Measurements from ENCODE around the gene HDAC5. TPM values are rescaled to one million over a fixed set of nuclear protein-coding genes. Genes with fewer than 3 reads are reported as not detected.

The HDAC5 gene
- total and polyA plus RNA-seq, 2 donors (not counting 1 experiment from before 2014, with no cell fraction given): 31.3 to 125 TPM

DNA sequence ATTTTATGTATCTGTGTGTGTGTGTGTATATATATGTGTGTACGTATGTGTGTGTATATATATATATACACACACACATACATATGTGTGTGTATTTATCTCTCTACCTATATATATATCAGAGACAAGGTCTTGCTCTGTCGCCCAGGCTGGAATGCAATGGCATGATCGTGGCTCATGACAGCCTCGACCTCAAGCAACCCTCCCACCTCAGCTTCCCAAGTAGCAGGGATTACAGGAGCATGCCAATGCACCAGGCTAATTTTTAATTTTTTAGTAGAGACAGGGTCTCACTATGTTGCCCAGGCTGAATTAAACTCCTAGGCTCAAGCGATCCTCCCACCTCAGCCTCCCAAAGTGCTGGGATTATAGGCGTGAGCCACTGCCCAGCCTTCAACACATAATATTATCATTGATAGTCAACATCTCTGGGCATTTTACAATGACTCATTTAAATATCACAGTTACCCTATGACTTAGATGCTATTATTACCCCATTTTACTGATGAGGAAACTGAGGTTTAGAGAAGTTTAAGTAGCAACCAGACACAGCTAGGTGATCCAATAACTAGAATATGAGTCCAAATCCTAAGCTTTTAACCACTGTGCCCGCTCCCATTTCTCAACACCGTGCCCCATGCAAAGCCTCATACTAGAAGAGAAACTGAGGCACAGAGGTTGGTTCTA is 28.6 kb downstream of the HDAC5 start:
- H4K20me1 ChIP-seq (ENCODE audit: control insufficient read depth, extremely low read depth, insufficient read depth, low read length): no peaks in the 10 kb centered on the region
- H3K27me3 ChIP-seq (ENCODE audit: control insufficient read depth, insufficient read depth, low read length): no peaks in the 10 kb centered on the region
- H3K36me3 ChIP-seq (ENCODE audit: control insufficient read depth, insufficient read depth, low read length): peaks cover 10% of the 10 kb centered on the region
- H3K9ac ChIP-seq (ENCODE audit: insufficient read depth, low read length): no peak overlapping the region
- H3K4me1 ChIP-seq (ENCODE audit: control insufficient read depth, extremely low read depth, insufficient read depth, low read length): peaks cover 18% of the 10 kb centered on the region
- H3K79me2 ChIP-seq (ENCODE audit: control insufficient read depth, insufficient read depth, low read length): peaks cover 5% of the 10 kb centered on the region
- peak overlapping the region; percentile 45 for H3K27ac ChIP-seq (ENCODE audit: insufficient read depth, low read length)
- no peak overlapping the region for H2AFZ ChIP-seq (ENCODE audit: low read length)
- no peak for TF ChIP-seq EZH2 (IDR thresholded peaks at IDR 0.05; ENCODE audit: low read length, missing control alignments)
- TF ChIP-seq, protein P1, sequence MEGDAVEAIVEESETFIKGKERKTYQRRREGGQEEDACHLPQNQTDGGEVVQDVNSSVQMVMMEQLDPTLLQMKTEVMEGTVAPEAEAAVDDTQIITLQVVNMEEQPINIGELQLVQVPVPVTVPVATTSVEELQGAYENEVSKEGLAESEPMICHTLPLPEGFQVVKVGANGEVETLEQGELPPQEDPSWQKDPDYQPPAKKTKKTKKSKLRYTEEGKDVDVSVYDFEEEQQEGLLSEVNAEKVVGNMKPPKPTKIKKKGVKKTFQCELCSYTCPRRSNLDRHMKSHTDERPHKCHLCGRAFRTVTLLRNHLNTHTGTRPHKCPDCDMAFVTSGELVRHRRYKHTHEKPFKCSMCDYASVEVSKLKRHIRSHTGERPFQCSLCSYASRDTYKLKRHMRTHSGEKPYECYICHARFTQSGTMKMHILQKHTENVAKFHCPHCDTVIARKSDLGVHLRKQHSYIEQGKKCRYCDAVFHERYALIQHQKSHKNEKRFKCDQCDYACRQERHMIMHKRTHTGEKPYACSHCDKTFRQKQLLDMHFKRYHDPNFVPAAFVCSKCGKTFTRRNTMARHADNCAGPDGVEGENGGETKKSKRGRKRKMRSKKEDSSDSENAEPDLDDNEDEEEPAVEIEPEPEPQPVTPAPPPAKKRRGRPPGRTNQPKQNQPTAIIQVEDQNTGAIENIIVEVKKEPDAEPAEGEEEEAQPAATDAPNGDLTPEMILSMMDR (conservative IDR thresholded peaks at IDR 0.05 in 1 of 2, IDR thresholded peaks at IDR 0.05 in 1 of 2; ENCODE audit: low read depth in 1 of 2, low read length in 2 of 2): no peak
- no peak for DNase-seq (ENCODE audit: low read depth in 2 of 2)
- H3K9me3 ChIP-seq (ENCODE audit: control insufficient read depth, insufficient read depth, low read depth, low read length): no peaks in the 10 kb centered on the region
- no peak overlapping the region for H3K4me2 ChIP-seq (ENCODE audit: extremely low read depth, insufficient read depth, low read length)
- H3K4me3 ChIP-seq (replicated peaks in 1 of 4; ENCODE audit: control extremely low read depth in 1 of 4, insufficient read depth in 1 of 4, low read depth in 3 of 4, low read length in 4 of 4): peak overlapping the region in 1 of 4 experiments; percentile 45

DNA sequence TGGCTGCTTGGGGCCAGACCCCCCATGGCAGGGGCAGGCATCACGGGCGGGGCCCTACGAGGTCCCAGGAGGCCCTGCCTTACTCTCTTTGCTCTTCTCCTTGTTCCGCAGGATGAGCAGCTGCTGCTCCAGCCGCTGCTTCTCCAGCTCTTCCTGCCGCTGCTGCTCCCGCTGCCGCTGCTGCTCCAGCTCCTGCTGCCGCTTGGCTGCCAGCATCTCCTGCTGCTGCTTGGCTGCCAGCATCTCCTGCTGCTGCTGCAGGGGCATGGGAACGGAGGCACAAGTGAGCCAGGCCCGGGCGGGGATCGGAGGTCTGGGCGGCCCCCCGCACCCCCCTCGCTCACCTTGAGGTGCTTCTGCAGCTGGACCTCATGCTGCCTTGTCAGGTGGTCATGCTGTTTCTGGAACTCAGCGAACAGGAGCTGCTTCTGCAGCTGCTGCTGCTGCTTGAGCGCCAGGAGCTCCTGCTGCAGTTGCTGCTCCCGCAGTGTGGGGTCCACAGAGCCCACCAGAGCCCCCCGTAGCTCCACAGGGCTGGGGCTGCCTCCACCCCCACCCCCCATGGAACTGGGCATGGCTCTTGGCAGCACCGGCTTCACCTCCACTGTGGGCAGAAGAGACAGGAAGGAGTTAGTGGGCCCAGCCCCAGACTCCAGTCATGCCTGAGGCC is 30.1 kb downstream of the HDAC5 start:
- no peaks in the 10 kb centered on the region for H3K27me3 ChIP-seq (ENCODE audit: control insufficient read depth, insufficient read depth, low read length)
- H3K4me3 ChIP-seq (replicated peaks in 1 of 4; ENCODE audit: control extremely low read depth in 1 of 4, insufficient read depth in 1 of 4, low read depth in 3 of 4, low read length in 4 of 4): no peak overlapping the region

DNA sequence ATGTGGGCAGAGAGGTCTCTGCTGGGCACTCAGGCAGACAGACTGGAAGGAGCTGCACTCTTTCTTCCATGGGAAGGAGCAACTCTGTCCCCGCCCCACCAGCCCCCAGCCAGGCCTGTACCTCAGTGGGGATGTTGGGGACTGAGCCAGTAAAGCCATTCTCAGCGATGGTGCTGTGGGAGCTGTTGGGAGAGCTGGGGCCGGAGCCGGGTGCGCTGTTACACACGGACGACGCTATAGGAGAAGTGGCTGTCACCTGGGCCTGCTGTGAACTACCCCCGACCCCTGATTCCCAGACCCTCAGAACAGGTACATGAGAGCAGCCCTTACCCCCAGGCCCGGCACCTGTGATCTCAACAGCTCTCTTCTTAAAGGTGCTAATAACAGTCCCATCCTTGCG is 31.4 kb downstream of the HDAC5 start:
- Histone ChIP-seq H3K27me3 (ENCODE audit: control insufficient read depth, insufficient read depth, low read length) (no peaks in the 10 kb centered on the region), H3K79me2 (ENCODE audit: control insufficient read depth, insufficient read depth, low read length) (peaks cover under 1% of the 10 kb centered on the region), H2AFZ (ENCODE audit: low read length) (no peak overlapping the region), H3K4me3 (replicated peaks in 1 of 4; ENCODE audit: control extremely low read depth in 1 of 4, insufficient read depth in 1 of 4, low read depth in 3 of 4, low read length in 4 of 4) (no peak overlapping the region), H3K9ac (ENCODE audit: insufficient read depth, low read length) (no peak overlapping the region), H3K4me1 (ENCODE audit: control insufficient read depth, extremely low read depth, insufficient read depth, low read length) (peaks cover 17% of the 10 kb centered on the region), H3K4me2 (ENCODE audit: extremely low read depth, insufficient read depth, low read length) (no peak overlapping the region), H3K27ac (ENCODE audit: insufficient read depth, low read length) (no peak overlapping the region), H4K20me1 (ENCODE audit: control insufficient read depth, extremely low read depth, insufficient read depth, low read length) (no peaks in the 10 kb centered on the region), H3K9me3 (ENCODE audit: control insufficient read depth, insufficient read depth, low read depth, low read length) (no peaks in the 10 kb centered on the region), H3K36me3 (ENCODE audit: control insufficient read depth, insufficient read depth, low read length) (peaks cover 13% of the 10 kb centered on the region)
- no peak for TF ChIP-seq EZH2 (IDR thresholded peaks at IDR 0.05; ENCODE audit: low read length, missing control alignments)
- TF ChIP-seq, protein P1 (conservative IDR thresholded peaks at IDR 0.05 in 1 of 2, IDR thresholded peaks at IDR 0.05 in 1 of 2; ENCODE audit: low read depth in 1 of 2, low read length in 2 of 2): no peak
- DNase-seq (ENCODE audit: low read depth in 2 of 2): no peak

More for the DNA sequence above, 30.1 kb downstream of the HDAC5 start:
- no peak for DNase-seq (ENCODE audit: low read depth in 2 of 2)
- Histone ChIP-seq H2AFZ (ENCODE audit: low read length) (no peak overlapping the region), H3K9me3 (ENCODE audit: control insufficient read depth, insufficient read depth, low read depth, low read length) (no peaks in the 10 kb centered on the region), H3K36me3 (ENCODE audit: control insufficient read depth, insufficient read depth, low read length) (peaks cover 11% of the 10 kb centered on the region), H3K4me2 (ENCODE audit: extremely low read depth, insufficient read depth, low read length) (no peak overlapping the region), H3K4me1 (ENCODE audit: control insufficient read depth, extremely low read depth, insufficient read depth, low read length) (peaks cover 18% of the 10 kb centered on the region), H3K79me2 (ENCODE audit: control insufficient read depth, insufficient read depth, low read length) (peaks cover 2% of the 10 kb centered on the region), H3K9ac (ENCODE audit: insufficient read depth, low read length) (no peak overlapping the region), H3K27ac (ENCODE audit: insufficient read depth, low read length) (no peak overlapping the region), H4K20me1 (ENCODE audit: control insufficient read depth, extremely low read depth, insufficient read depth, low read length) (no peaks in the 10 kb centered on the region)
- TF ChIP-seq, protein P1 (conservative IDR thresholded peaks at IDR 0.05 in 1 of 2, IDR thresholded peaks at IDR 0.05 in 1 of 2; ENCODE audit: low read depth in 1 of 2, low read length in 2 of 2): no peak
- TF ChIP-seq EZH2 (IDR thresholded peaks at IDR 0.05; ENCODE audit: low read length, missing control alignments): no peak
